Liver (tissue), 9 donors: Measurements from ENCODE around the gene DZIP1. TPM values are rescaled to one million over a fixed set of nuclear protein-coding genes. Genes with fewer than 3 reads are reported as not detected.

Experiments used
- DNase-seq: peaks from one replicate; pipeline ENCODE4 v3.0.0-alpha.2; 2017; ENCODE audit warnings: low spot score
- H3K27ac ChIP-seq, 2 donors: one replicate each; pipeline ENCODE4 v1.7.0; 2013; ENCODE audit warnings: inconsistent platforms in 2 of 2, low read length in 2 of 2, control low read depth in 1 of 2, low read depth in 1 of 2, mild to moderate bottlenecking in 1 of 2
- H3K27me3 ChIP-seq, 4 donors: one replicate each; pipeline versions ENCODE4 v1.6.1 to v1.7.0; 2013; ENCODE audit warnings: low read length in 3 of 4, inconsistent platforms in 1 of 4, mild to moderate bottlenecking in 1 of 4, moderate library complexity in 1 of 4; ENCODE audit not compliant: control insufficient read depth in 4 of 4, insufficient read depth in 4 of 4
- H3K36me3 ChIP-seq, 4 donors: one replicate each; pipeline versions ENCODE4 v1.6.1 to v1.7.0; 2013; ENCODE audit warnings: low read length in 3 of 4, mild to moderate bottlenecking in 3 of 4, low read depth in 1 of 4, moderate library complexity in 1 of 4; ENCODE audit not compliant: control insufficient read depth in 4 of 4, insufficient read depth in 3 of 4
- H3K4me1 ChIP-seq, 4 donors: one replicate each; pipeline versions ENCODE4 v1.6.1 to v1.7.0; 2013; ENCODE audit warnings: low read length in 3 of 4, mild to moderate bottlenecking in 3 of 4, moderate library complexity in 1 of 4; ENCODE audit not compliant: control insufficient read depth in 4 of 4, insufficient read depth in 4 of 4
- H3K4me3 ChIP-seq, 3 donors: one replicate each; pipeline versions ENCODE4 v1.6.1 to v1.7.0; 2013; ENCODE audit warnings: low read length in 3 of 3, control low read depth in 1 of 3, low read depth in 1 of 3, mild to moderate bottlenecking in 1 of 3
- H3K9ac ChIP-seq, 2 donors: one replicate each; pipeline ENCODE4 v1.7.0; 2013; ENCODE audit warnings: low read length in 2 of 2, mild to moderate bottlenecking in 2 of 2, moderate library complexity in 2 of 2, control low read depth in 1 of 2, low read depth in 1 of 2
- H3K9me3 ChIP-seq, 4 donors: one replicate each; pipeline versions ENCODE4 v1.6.1 to v1.7.0; 2013; ENCODE audit warnings: low read length in 3 of 4; ENCODE audit not compliant: control insufficient read depth in 4 of 4
- ATF3 ChIP-seq: IDR thresholded peaks from 2 replicates; pipeline ENCODE4 v1.6.1; 2016; ENCODE audit warnings: antibody characterized with exemption
- CTCF ChIP-seq: fragments of 150-350 bp; IDR thresholded peaks from 2 replicates; pipeline ENCODE4 v1.5.1; 2017; ENCODE audit warnings: improper control_type of control experiment, low read depth, low read length; ENCODE audit not compliant: missing input control
- EGR1 ChIP-seq, 2 donors: IDR thresholded peaks; 2 replicates each; pipeline ENCODE4 v1.6.1; 2016 to 2018; ENCODE audit warnings: antibody characterized with exemption in 2 of 2, low read depth in 2 of 2
- FOXA1 ChIP-seq: IDR thresholded peaks from 2 replicates; pipeline ENCODE4 v1.6.1; 2016; ENCODE audit warnings: antibody characterized with exemption
- FOXA2 ChIP-seq: IDR thresholded peaks from 2 replicates; pipeline ENCODE4 v1.6.1; 2016; ENCODE audit warnings: antibody characterized with exemption
- GABPA ChIP-seq, 2 donors: IDR thresholded peaks in 1 of 2; conservative IDR thresholded peaks in 1 of 2; 2 replicates each; pipeline ENCODE4 v1.6.1; 2016; ENCODE audit warnings: antibody characterized with exemption in 2 of 2, mild to moderate bottlenecking in 1 of 2, moderate library complexity in 1 of 2
- HNF4A ChIP-seq, 2 donors: conservative IDR thresholded peaks; 2 replicates each; pipeline ENCODE4 v1.6.1; 2016; ENCODE audit warnings: antibody characterized with exemption in 2 of 2, mild to moderate bottlenecking in 2 of 2
- HNF4G ChIP-seq: IDR thresholded peaks from 2 replicates; pipeline ENCODE4 v1.6.1; 2016; ENCODE audit warnings: antibody characterized with exemption
- JUND ChIP-seq, 2 donors: IDR thresholded peaks; 2 replicates each; pipeline ENCODE4 v1.6.1; 2016; ENCODE audit warnings: antibody characterized with exemption in 2 of 2
- MAX ChIP-seq: IDR thresholded peaks from 2 replicates; pipeline ENCODE4 v1.6.1; 2016; ENCODE audit warnings: antibody characterized with exemption
- NR2F2 ChIP-seq: IDR thresholded peaks from 2 replicates; pipeline ENCODE4 v1.6.1; 2016; ENCODE audit warnings: antibody characterized with exemption
- RAD21 ChIP-seq, 2 donors: IDR thresholded peaks; 2 replicates each; pipeline ENCODE4 v1.6.1; 2016; ENCODE audit warnings: antibody characterized with exemption in 2 of 2, mild to moderate bottlenecking in 2 of 2
- REST ChIP-seq: IDR thresholded peaks from 2 replicates; pipeline ENCODE4 v1.6.1; 2016; ENCODE audit warnings: antibody characterized with exemption, mild to moderate bottlenecking
- RXRA ChIP-seq, 2 donors: IDR thresholded peaks; 2 replicates each; pipeline ENCODE4 v1.6.1; 2017 to 2018; ENCODE audit warnings: antibody characterized with exemption in 2 of 2, mild to moderate bottlenecking in 1 of 2
- SP1 ChIP-seq: IDR thresholded peaks from 2 replicates; pipeline ENCODE4 v1.6.1; 2018; ENCODE audit warnings: antibody characterized with exemption, mild to moderate bottlenecking
- TAF1 ChIP-seq: conservative IDR thresholded peaks from 2 replicates; pipeline ENCODE4 v1.6.1; 2016; ENCODE audit warnings: antibody characterized with exemption, mild to moderate bottlenecking
- YY1 ChIP-seq: IDR thresholded peaks from 2 replicates; pipeline ENCODE4 v1.6.1; 2016; ENCODE audit warnings: antibody characterized with exemption, mild to moderate bottlenecking
- ZBTB33 ChIP-seq: IDR thresholded peaks from 2 replicates; pipeline ENCODE4 v1.6.1; 2016; ENCODE audit warnings: antibody characterized with exemption
- WGBS: extraction: QIAGEN DNeasy Blood & Tissue Kit; methylation state at CpG from one replicate; pipeline ENCODE4 v1.1.7; 2013; 5-methylcytosine and 5-hydroxymethylcytosine counted together
- polyA plus RNA-seq, 2 donors: library from polyadenylated mRNA; stranded (reverse) in 1 of 2; unstranded in 1 of 2; fragments of 200-250 nt in 1 of 2; fragments of >200 nt in 1 of 2; fragmentation: Nextera tagmentation in 1 of 2; extraction: Ambion mirVana in 1 of 2; gene quantifications; one replicate each; pipeline versions ENCODE4 v1.2.1 to v1.2.3, GENCODE V29; 2013 to 2015
- total RNA-seq, 2 donors: library from RNA; depleted of rRNA; stranded (reverse); fragments of >200 nt; gene quantifications; one replicate each; pipeline ENCODE4 v1.2.3, GENCODE V29; 2014
- donor health status: healthy.
- donor health status: healthy.
- donor health status: healthy.
- donor health status: healthy.
- donor health status: healthy.

Gene DZIP1
- total and polyA plus RNA-seq, 4 donors, result 0.46 to 2.0 (median 1.3) TPM

- H3K9me3 ChIP-seq, result no peaks in the 10 kb centered on the region
- no peaks in the 10 kb centered on the region for H3K27me3 ChIP-seq
Measured at GRCh38 chr13:95596701-95597100, 47.8 kb downstream of the DZIP1 start.

GRCh38 chr13:95593462-95593861 lies 51.0 kb downstream of the DZIP1 start:
- Histone ChIP-seq H3K36me3 (no peaks in the 10 kb centered on the region), H3K4me3 (no peak overlapping the region), H3K9ac (no peak overlapping the region), H3K27me3 (no peaks in the 10 kb centered on the region), H3K27ac (no peak overlapping the region), H3K4me1 (no peaks in the 10 kb centered on the region), H3K9me3 (no peaks in the 10 kb centered on the region)
- DNase-seq, result no peak
- WGBS, result 38% methylated on average over 1 of the region's 1 CpG
- TF ChIP-seq SP1 (no peak), HNF4G (no peak), ZBTB33 (no peak), CTCF (no peak), GABPA (IDR thresholded peaks at IDR 0.05 in 1 of 2, conservative IDR thresholded peaks at IDR 0.05 in 1 of 2) (no peak), FOXA2 (no peak), RAD21 (IDR thresholded peaks at IDR 0.05) (no peak), HNF4A (conservative IDR thresholded peaks at IDR 0.05) (no peak), FOXA1 (no peak), JUND (IDR thresholded peaks at IDR 0.05) (no peak), RXRA (IDR thresholded peaks at IDR 0.05) (no peak)

More at GRCh38 chr13:95596701-95597100, 47.8 kb downstream of the DZIP1 start:
- DNase-seq, result no peak
- Histone ChIP-seq H3K4me1 (no peaks in the 10 kb centered on the region), H3K27ac (no peak overlapping the region), H3K36me3 (no peaks in the 10 kb centered on the region), H3K9ac (no peak overlapping the region), H3K4me3 (no peak overlapping the region)
- 86% methylated on average over 1 of the region's 1 CpG for WGBS
- TF ChIP-seq RXRA (IDR thresholded peaks at IDR 0.05), result no peak
- TF ChIP-seq SP1, result no peak

GRCh38 chr13:95588721-95589120 lies 55.8 kb downstream of the DZIP1 start:
- DNase-seq, result no peak
- no peak overlapping the region for H3K4me3 ChIP-seq
- no peak overlapping the region for H3K9ac ChIP-seq
- H3K27me3 ChIP-seq, result no peaks in the 10 kb centered on the region
- H3K36me3 ChIP-seq, result no peaks in the 10 kb centered on the region
- no peaks in the 10 kb centered on the region for H3K9me3 ChIP-seq
- WGBS, result 95% methylated on average over 2 of the region's 2 CpGs
- H3K27ac ChIP-seq, result no peak overlapping the region
- no peaks in the 10 kb centered on the region for H3K4me1 ChIP-seq
- TF ChIP-seq TAF1 (no peak), ZBTB33 (no peak), NR2F2 (no peak), REST (no peak), ATF3 (no peak), HNF4G (no peak), RXRA (IDR thresholded peaks at IDR 0.05) (no peak), MAX (no peak), JUND (IDR thresholded peaks at IDR 0.05) (no peak), YY1 (no peak), RAD21 (IDR thresholded peaks at IDR 0.05) (no peak), EGR1 (IDR thresholded peaks at IDR 0.05; ENCODE audit: low read depth in 2 of 2) (no peak), SP1 (no peak), HNF4A (conservative IDR thresholded peaks at IDR 0.05) (no peak), FOXA2 (no peak), FOXA1 (no peak), GABPA (IDR thresholded peaks at IDR 0.05 in 1 of 2, conservative IDR thresholded peaks at IDR 0.05 in 1 of 2) (no peak)
